HAP-1 (cell line): Measurements from ENCODE around the gene DYNLT2.

Experiments used
- DNase-seq, 2 experiments: peaks; one replicate each; pipeline ENCODE4 v3.0.0-alpha.2; 2016 to 2020; ENCODE audit warnings: low spot score in 2 of 2
- H3K27me3 ChIP-seq: fragments of 250-450 bp; sonication (Bioruptor Pico); 2 replicates; pipeline ENCODE4 v1.5.1; 2020; ENCODE audit warnings: low read depth, mild to moderate bottlenecking, moderate library complexity
- H3K36me3 ChIP-seq: fragments of 250-450 bp; sonication (Bioruptor Pico); replicated peaks from 2 replicates; pipeline ENCODE4 v1.5.1; 2020; ENCODE audit warnings: mild to moderate bottlenecking
- H3K4me1 ChIP-seq: fragments of 250-450 bp; sonication (Bioruptor Pico); 2 replicates; pipeline ENCODE4 v1.5.1; 2020; ENCODE audit warnings: mild to moderate bottlenecking
- H3K4me3 ChIP-seq: fragments of 250-450 bp; sonication (Bioruptor Pico); 2 replicates; pipeline ENCODE4 v1.5.1; 2020; ENCODE audit warnings: mild to moderate bottlenecking, moderate library complexity
- H3K9me3 ChIP-seq: fragments of 250-450 bp; sonication (Bioruptor Pico); 2 replicates; pipeline ENCODE4 v1.5.1; 2020; ENCODE audit warnings: mild to moderate bottlenecking, moderate library complexity
- in situ Hi-C: fragments of 300-500 bp; cut with MboI; formaldehyde crosslinking; loops from 3 replicates; pipeline ENCODE4 v1.14.3; 2020; ENCODE audit warnings: low sequenced_read_pairs, inconsistent platforms, mixed read lengths

DYNLT2 gene

GRCh38 chr6:169789146-169789943 is 38.0 kb upstream of the DYNLT2 start:
- in situ Hi-C loops = no loop called here
- DNase-seq = no peak
- H3K4me3 ChIP-seq = no peak overlapping the region
- no peaks in the 10 kb centered on the region for H3K36me3 ChIP-seq
- no peaks in the 10 kb centered on the region for H3K27me3 ChIP-seq
- H3K4me1 ChIP-seq = peaks cover 11% of the 10 kb centered on the region
- no peaks in the 10 kb centered on the region for H3K9me3 ChIP-seq

- DNase-seq = no peak
- Histone ChIP-seq H3K9me3 (no peaks in the 10 kb centered on the region), H3K27me3 (no peaks in the 10 kb centered on the region), H3K4me1 (peaks cover 11% of the 10 kb centered on the region), H3K4me3 (no peak overlapping the region), H3K36me3 (no peaks in the 10 kb centered on the region)
- in situ Hi-C loops = no loop called here
These were observed 37.4 kb upstream of the DYNLT2 start for GRCh38 chr6:169788809-169789145.

- H3K9me3 ChIP-seq = no peaks in the 10 kb centered on the region
- H3K4me3 ChIP-seq = no peak overlapping the region
- peaks cover 11% of the 10 kb centered on the region for H3K4me1 ChIP-seq
- H3K36me3 ChIP-seq = no peaks in the 10 kb centered on the region
- DNase-seq = no peak
- in situ Hi-C loops = no loop called here
- H3K27me3 ChIP-seq = no peaks in the 10 kb centered on the region
These were observed 36.4 kb upstream of the DYNLT2 start for GRCh38 chr6:169787797-169788196.

GRCh38 chr6:169786349-169786748 is 35.0 kb upstream of the DYNLT2 start:
- in situ Hi-C loops = no loop called here

GRCh38 chr6:169785566-169785965 is 34.2 kb upstream of the DYNLT2 start:
- DNase-seq = no peak
- Histone ChIP-seq H3K4me3 (no peak overlapping the region), H3K9me3 (no peaks in the 10 kb centered on the region), H3K27me3 (no peaks in the 10 kb centered on the region), H3K4me1 (peaks cover 7% of the 10 kb centered on the region; the same call in 1 of the 2 replicates), H3K36me3 (0 out of 2 replicates have a peak, but pooled peaks cover 2% of the 10 kb centered on the region)
- in situ Hi-C loops = no loop called here

More at GRCh38 chr6:169786349-169786748, 35.0 kb upstream of the DYNLT2 start:
- no peaks in the 10 kb centered on the region for H3K9me3 ChIP-seq
- H3K27me3 ChIP-seq = no peaks in the 10 kb centered on the region
- H3K4me1 ChIP-seq = peaks cover 11% of the 10 kb centered on the region
- H3K36me3 ChIP-seq = 0 out of 2 replicates have a peak, but pooled peaks cover under 1% of the 10 kb centered on the region
- DNase-seq = no peak
- no peak overlapping the region for H3K4me3 ChIP-seq

- DNase-seq = no peak
- Histone ChIP-seq H3K9me3 (no peaks in the 10 kb centered on the region), H3K36me3 (0 out of 2 replicates have a peak, but pooled peaks cover 2% of the 10 kb centered on the region), H3K4me3 (no peak overlapping the region), H3K4me1 (peaks cover 1% of the 10 kb centered on the region; the same call in 1 of the 2 replicates), H3K27me3 (no peaks in the 10 kb centered on the region)
- in situ Hi-C loops = no loop called here
These were observed 33.5 kb upstream of the DYNLT2 start for GRCh38 chr6:169784821-169785340.

GRCh38 chr6:169783971-169784820 is 32.8 kb upstream of the DYNLT2 start:
- H3K27me3 ChIP-seq = no peaks in the 10 kb centered on the region
- no peak for DNase-seq
- H3K4me3 ChIP-seq = no peak overlapping the region
- H3K9me3 ChIP-seq = no peaks in the 10 kb centered on the region
- 0 out of 2 replicates have a peak, but pooled peaks cover 2% of the 10 kb centered on the region for H3K36me3 ChIP-seq
- H3K4me1 ChIP-seq = no peaks in the 10 kb centered on the region
- in situ Hi-C loops = no loop called here

- Histone ChIP-seq H3K36me3 (0 out of 2 replicates have a peak, but pooled peaks cover 2% of the 10 kb centered on the region), H3K4me3 (no peak overlapping the region), H3K4me1 (no peaks in the 10 kb centered on the region), H3K9me3 (no peaks in the 10 kb centered on the region), H3K27me3 (no peaks in the 10 kb centered on the region)
- in situ Hi-C loops = no loop called here
- DNase-seq = no peak
These were observed 32.0 kb upstream of the DYNLT2 start for GRCh38 chr6:169783401-169783800.

- H3K4me3 ChIP-seq = no peak overlapping the region
- H3K9me3 ChIP-seq = no peaks in the 10 kb centered on the region
- no peaks in the 10 kb centered on the region for H3K4me1 ChIP-seq
- in situ Hi-C loops = no loop called here
- 0 out of 2 replicates have a peak, but pooled peaks cover 2% of the 10 kb centered on the region for H3K36me3 ChIP-seq
- no peak for DNase-seq
- no peaks in the 10 kb centered on the region for H3K27me3 ChIP-seq
These were observed 31.6 kb upstream of the DYNLT2 start for GRCh38 chr6:169782966-169783365.

GRCh38 chr6:169780571-169781091 is 29.3 kb upstream of the DYNLT2 start:
- Histone ChIP-seq H3K4me3 (no peak overlapping the region), H3K4me1 (no peaks in the 10 kb centered on the region), H3K9me3 (no peaks in the 10 kb centered on the region), H3K36me3 (peaks cover 9% of the 10 kb centered on the region), H3K27me3 (no peaks in the 10 kb centered on the region)
- no peak for DNase-seq
- in situ Hi-C loops = no loop called here

GRCh38 chr6:169779896-169780295 is 28.5 kb upstream of the DYNLT2 start:
- H3K4me3 ChIP-seq = no peak overlapping the region
- in situ Hi-C loops = no loop called here
- no peaks in the 10 kb centered on the region for H3K4me1 ChIP-seq
- peaks cover 9% of the 10 kb centered on the region for H3K36me3 ChIP-seq
- DNase-seq = no peak
- no peaks in the 10 kb centered on the region for H3K27me3 ChIP-seq
- no peaks in the 10 kb centered on the region for H3K9me3 ChIP-seq

- Histone ChIP-seq H3K36me3 (peaks cover 9% of the 10 kb centered on the region), H3K9me3 (no peaks in the 10 kb centered on the region), H3K4me1 (no peaks in the 10 kb centered on the region), H3K27me3 (no peaks in the 10 kb centered on the region), H3K4me3 (no peak overlapping the region)
- in situ Hi-C loops = no loop called here
- no peak for DNase-seq
These were observed 27.9 kb upstream of the DYNLT2 start for GRCh38 chr6:169779092-169779815.

GRCh38 chr6:169778646-169779045 is 27.3 kb upstream of the DYNLT2 start:
- DNase-seq = no peak

More at GRCh38 chr6:169778646-169779045, 27.3 kb upstream of the DYNLT2 start:
- peaks cover 9% of the 10 kb centered on the region for H3K36me3 ChIP-seq
- no peaks in the 10 kb centered on the region for H3K27me3 ChIP-seq
- in situ Hi-C loops = no loop called here
- H3K9me3 ChIP-seq = no peaks in the 10 kb centered on the region
- no peak overlapping the region for H3K4me3 ChIP-seq
- no peaks in the 10 kb centered on the region for H3K4me1 ChIP-seq
